ELR (cell line): Measurements from ENCODE around the gene UVRAG.
"Not testable (repeated sequence)": the region's sequence is repeated elsewhere in the genome, so short reads cannot be mapped to it uniquely, and the experiment has no call there.

ENCODE experiments used
- DNase-seq: peaks from one replicate; pipeline ENCODE4 v3.0.0-alpha.2; 2015; ENCODE audit warnings: low read depth

Gene UVRAG

GRCh38 chr11:75968021-75968625 lies 153.1 kb downstream of the UVRAG start:
- DNase-seq, result peak; percentile 74

GRCh38 chr11:75969626-75970308 lies 154.8 kb downstream of the UVRAG start:
- DNase-seq, result peak; percentile 88

DNA sequence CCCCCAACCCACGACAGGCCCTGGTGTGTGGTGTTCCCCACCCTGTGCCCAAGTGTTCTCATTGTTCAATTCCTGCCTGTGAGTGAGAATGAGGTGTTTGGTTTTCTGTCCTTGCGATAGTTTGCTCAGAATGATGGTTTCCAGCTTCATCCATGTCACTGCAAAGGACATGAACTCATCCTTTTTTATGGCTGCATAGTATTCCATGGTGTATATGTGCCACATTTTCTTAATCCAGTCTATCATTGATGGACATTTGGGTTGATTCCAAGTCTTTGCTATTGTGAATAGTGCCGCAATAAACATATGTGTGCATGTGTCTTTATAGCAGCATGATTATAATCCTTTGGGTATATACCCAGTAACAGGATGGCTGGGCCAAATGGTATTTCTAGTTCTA lies 158.7 kb downstream of the UVRAG start:
- not testable (repeated sequence) for DNase-seq

DNA sequence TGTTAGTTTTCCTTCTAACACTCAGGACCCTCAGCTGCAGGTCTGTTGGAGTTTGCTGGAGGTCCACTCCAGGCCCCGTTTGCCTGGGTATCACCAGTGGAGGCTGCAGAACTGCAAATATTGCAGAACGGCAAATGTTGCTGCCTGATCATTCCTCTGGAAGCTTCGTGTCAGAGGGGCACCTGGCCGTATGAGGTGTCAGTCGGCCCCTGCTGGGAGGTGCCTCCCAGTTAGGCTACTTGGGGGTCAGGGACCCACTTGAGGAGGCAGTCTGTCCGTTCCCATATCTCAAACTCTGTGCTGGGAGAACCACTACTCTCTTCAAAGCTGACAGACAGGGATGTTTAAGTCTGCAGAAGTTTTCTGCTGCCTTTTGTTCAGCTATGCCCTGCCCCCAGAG lies 164.1 kb downstream of the UVRAG start:
- not testable (repeated sequence) for DNase-seq

GRCh38 chr11:75979479-75980027 lies 164.5 kb downstream of the UVRAG start:
- DNase-seq, result not testable (repeated sequence)

GRCh38 chr11:75980031-75980430 lies 165.0 kb downstream of the UVRAG start:
- no peak for DNase-seq

DNA sequence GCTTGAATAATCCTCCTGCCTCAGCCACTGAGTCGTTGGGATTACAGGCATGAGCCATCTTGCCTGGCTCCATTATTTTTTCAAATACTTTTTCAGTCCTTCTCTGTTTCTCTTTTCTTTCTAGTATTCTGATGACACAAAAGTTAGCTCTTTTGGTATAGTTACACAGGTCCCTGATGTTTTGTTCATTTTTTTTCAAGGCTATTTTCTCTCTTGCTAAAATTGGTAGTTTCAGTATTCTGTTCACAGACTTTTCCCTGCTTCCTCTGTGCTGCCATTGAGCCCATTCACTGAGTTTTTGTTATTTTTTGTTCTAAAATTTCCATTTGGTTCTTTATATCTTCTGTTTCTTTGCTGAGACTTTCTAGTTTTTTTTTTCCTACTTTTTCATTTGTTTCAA lies 166.5 kb downstream of the UVRAG start:
- DNase-seq, result no peak

DNA sequence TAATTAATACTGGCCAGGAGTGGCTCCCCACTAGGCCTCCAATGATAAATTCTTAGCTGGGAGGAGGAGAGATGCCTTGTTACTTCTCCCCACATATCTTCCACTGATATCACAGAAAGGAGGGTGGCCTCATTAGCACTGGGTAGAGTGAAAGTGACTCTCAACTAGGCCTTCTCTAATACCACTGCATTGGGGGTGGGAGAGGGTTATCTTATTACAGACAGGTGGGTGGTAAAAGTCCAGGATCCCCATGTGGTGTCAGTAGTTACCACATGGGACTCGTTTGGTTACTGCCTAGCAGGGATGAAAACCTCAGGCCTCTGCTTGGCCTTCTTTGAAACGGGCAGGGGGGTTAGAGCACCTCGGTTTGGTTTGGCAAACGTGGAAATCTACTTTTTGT lies 167.3 kb downstream of the UVRAG start:
- DNase-seq, result no peak

GRCh38 chr11:75986966-75987365 lies 172.0 kb downstream of the UVRAG start:
- no peak for DNase-seq

- DNase-seq, result no peak
Observed at GRCh38 chr11:75993126-75993525, 178.1 kb downstream of the UVRAG start.

DNA sequence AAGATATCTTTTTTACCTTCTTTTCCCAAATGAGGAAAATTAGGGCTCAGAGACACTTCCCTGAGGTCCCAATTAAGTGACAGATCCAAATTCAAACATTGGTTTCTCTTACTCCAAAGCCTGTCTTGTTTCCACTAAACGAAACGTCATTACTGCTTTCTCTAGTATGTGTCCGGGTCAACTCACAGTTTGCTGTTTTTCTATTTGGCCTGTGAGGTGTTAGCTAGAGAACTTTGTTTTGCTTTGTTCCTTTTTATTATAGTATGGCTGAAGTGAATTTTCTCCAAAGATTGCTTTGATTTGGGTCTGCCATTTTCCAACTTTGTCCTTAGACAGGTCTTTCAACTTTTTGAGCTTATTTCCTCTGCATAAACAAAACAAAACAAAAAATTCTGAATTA lies 179.6 kb downstream of the UVRAG start:
- no peak for DNase-seq

DNA sequence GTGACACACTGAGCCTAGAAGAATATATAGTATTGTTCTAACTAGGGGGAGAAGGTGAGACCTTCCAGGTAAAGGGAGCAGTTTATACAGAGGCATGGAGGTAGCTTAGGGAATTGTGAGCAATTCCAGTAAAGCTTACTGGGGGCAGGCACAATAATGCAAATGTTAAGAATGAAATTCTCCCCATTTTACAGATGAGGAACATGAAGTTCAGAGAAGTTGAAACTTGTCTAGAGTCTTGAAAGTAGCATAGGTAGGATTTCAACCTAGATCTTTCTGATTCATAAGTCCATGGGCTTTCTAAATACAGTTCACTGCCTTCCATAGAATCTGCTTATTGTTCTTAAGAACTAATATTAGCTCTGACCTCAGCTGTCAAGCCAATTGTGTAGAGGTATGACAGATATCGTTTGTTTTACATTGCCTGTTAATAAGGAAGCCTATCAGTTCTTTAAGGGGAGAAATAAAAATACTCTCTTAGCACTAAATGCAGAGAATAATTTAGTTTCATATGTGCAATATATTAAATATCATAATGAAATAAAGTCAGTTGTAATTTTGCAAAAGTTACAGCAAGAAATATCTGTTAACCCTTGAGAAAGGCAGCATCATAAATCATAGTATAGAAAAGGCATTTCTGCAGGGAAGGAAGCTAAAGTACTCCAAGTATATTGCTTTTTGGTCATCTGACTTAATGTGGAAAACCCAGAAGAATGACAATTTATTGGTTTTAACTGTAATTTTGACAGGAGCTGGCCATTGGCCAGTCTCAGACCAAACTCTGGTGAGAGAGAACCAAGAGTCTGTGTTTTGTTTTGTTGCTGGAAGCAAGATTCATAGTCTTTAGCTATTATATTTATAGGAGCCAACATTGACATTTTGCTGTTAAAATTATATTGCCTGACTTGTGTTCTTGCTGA lies 181.8 kb downstream of the UVRAG start:
- DNase-seq, result no peak

DNA sequence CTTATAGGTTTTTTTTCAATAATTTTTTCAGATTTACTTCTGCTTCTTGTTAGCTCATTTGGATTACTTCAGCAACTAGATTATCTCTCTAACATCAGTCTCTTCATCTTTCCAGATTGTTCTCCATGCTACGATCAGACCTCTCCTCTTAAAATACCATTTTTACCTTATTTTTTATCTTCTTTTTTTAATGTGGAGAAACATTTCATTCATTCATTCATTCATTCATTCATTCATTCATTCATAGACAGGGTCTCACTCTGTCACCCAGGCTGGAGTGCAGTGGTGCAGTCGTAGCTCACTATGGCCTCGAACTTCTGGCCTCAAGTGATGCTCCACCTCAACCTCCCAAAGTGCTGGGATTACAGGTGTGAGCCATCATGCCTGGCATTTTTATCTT lies 189.4 kb downstream of the UVRAG start:
- no peak for DNase-seq

- DNase-seq, result peak; percentile 50
Observed at GRCh38 chr11:76005756-76006155, 190.7 kb downstream of the UVRAG start.

DNA sequence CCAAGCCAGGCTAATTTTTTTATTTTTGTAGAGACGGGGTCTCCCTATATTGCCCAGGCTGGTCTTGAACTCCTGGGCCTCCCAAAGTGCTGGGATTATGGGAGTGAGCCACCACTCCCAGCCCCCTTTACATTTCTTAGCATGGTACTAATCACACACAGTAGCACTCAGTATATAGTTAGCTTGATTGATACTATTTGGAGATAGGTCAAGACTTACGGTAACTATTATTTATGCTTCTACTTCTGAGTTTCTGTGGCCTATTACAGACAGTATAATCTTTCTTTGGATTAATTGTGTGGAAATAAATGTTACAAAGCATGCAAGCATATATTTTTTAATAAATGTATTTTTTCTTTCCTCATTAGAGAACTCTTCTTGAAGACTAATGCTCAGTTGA lies 192.2 kb downstream of the UVRAG start:
- DNase-seq, result peak; percentile 40

DNA sequence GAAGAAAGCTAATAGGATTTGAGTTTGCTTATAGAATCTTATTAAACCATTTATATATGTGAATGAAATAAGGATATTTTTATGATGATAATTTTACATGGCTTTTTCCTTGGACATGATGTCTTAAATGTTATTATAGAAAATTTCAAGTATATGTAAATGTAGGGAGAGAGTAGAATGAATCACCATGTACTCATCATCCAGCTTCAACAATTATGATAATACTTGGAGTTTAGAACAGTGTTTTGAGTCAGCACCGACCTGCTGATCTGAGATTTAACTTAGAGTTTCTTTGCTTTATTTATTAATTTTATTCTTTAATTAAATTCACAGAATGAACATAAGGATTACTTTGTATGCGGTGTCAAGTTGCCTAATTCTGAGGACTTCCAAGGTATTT lies 193.5 kb downstream of the UVRAG start:
- peak; percentile 87 for DNase-seq

DNA sequence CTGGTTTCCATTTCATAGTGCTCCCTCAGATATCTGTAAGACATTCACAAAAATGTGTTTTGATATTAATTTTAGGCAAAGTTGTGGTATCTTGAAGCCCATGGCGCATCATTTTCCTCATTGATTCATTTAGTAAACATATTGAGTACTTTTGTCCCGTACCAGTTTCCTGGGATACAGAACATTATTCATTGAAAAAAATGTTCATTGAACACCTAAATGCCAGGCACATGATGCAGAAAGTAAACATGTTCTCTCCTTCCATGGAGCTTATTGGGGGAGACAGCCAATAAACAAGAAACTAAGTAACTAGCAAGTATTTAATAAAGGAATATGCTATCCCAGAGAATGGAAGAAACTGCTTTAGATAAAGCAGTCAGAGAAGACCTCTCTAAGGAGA lies 195.0 kb downstream of the UVRAG start:
- no peak for DNase-seq

DNA sequence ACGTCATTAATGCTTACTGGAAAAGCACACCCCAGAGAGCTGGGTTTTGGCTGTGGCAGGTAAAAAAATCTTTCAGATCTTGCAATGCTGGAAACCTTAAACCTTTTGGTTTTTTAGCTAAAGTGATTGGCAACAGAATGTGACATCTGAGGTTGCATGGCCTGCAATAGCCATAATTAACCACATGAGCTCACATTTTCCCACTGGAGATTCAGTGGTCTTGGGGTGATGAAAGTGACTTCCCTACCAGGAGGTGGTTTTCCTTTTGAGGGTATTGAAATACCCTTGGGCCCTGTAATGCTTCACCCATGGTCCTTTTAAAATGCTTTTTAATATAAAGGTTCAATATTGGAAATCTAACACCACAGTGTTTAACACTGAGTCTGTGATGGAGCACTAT lies 198.5 kb downstream of the UVRAG start:
- no peak for DNase-seq

DNA sequence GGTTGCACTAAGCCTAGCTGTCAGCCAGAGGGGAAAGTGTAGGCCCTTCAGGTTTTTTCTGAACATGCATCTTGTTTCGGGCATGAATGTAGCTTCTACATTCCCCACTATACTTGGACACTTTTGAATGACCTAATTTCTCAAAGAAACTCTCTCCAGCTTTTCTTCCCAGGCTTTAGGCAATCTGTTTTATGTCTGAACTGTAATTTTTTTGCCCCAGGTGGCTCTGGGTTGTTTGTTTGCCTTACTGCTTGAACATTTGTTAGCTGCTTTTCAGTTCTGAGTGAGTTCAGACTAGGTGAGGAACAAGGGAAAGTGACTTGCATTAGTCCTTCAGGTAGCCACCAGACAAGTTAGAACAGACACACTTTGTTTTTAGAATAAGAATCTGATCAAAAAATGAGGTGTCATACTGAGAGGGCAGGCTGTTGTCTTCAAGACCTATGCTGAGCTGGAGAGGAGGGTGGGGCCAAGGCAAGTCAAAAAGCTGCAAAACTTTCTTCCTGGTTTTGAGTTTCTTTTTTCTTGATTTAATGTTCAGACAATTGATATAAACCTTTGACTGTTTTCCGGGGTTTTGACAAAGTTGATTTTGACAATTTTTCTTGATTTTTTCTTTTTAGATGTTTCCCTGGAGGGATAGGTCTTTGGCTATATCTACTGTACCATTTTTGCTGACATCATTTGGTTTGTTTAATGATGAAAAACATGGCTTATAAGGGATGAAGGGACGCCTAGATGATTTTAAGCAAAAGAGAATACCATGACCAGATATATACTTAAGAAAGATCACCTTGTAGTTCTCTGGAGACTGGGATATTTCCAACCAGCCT lies 208.4 kb downstream of the UVRAG start:
- no peak for DNase-seq

GRCh38 chr11:76025068-76025467 lies 210.1 kb downstream of the UVRAG start:
- DNase-seq, result no peak

DNA sequence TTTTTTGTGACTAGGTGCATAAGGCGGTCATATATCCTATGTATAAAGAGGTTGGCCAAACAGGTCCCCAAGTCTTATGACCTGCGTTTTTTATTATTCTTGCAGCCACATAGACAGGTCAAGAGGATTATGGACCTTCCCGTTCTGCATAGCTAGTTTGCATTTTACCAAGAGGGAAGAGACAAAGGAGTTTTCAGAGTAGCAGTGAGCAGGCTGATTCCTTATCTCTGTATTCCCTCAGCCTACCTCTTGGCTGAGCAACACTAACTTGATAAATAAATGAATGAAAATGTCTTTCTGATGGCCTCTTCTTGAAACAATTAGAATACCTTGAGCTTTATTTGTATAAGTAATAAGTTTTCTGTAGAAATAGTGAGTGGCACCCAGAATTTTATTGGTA lies 210.8 kb downstream of the UVRAG start:
- DNase-seq, result no peak

GRCh38 chr11:76026281-76026680 lies 211.3 kb downstream of the UVRAG start:
- DNase-seq, result no peak
